Transverse colon (tissue), 4 donors: ENCODE data around the gene GSG1.

ENCODE experiments used
- EP300 ChIP-seq: sonication (generic); formaldehyde crosslinking; IDR thresholded peaks from one replicate; pipeline ENCODE4 v1.6.1; 2017; ENCODE audit warnings: antibody characterized with exemption, low read depth
- POLR2A ChIP-seq: fragments of 450-650 bp; IDR thresholded peaks from one replicate; pipeline ENCODE4 v1.6.1; 2016; ENCODE audit warnings: antibody characterized with exemption, mild to moderate bottlenecking, moderate library complexity
- POLR2AphosphoS5 ChIP-seq, 3 donors: sonication (generic); formaldehyde crosslinking; IDR thresholded peaks; one replicate each; pipeline ENCODE4 v1.6.1; 2016; ENCODE audit warnings: antibody characterized with exemption in 3 of 3
- TF ChIP-seq, protein P1 (sequence below), 5 experiments: fragments of 200-600 bp in 3 of 5; fragments of 450-650 bp in 2 of 5; sonication (generic) in 3 of 5; IDR thresholded peaks; 1 replicate in 2 of 5; 2 replicates in 3 of 5; pipeline ENCODE4 v1.5.1; 2016 to 2017; ENCODE audit warnings: antibody characterized with exemption in 5 of 5, inconsistent platforms in 3 of 5, mild to moderate bottlenecking in 2 of 5, moderate library complexity in 1 of 5

- no peak for TF ChIP-seq POLR2A
- TF ChIP-seq, protein P1, sequence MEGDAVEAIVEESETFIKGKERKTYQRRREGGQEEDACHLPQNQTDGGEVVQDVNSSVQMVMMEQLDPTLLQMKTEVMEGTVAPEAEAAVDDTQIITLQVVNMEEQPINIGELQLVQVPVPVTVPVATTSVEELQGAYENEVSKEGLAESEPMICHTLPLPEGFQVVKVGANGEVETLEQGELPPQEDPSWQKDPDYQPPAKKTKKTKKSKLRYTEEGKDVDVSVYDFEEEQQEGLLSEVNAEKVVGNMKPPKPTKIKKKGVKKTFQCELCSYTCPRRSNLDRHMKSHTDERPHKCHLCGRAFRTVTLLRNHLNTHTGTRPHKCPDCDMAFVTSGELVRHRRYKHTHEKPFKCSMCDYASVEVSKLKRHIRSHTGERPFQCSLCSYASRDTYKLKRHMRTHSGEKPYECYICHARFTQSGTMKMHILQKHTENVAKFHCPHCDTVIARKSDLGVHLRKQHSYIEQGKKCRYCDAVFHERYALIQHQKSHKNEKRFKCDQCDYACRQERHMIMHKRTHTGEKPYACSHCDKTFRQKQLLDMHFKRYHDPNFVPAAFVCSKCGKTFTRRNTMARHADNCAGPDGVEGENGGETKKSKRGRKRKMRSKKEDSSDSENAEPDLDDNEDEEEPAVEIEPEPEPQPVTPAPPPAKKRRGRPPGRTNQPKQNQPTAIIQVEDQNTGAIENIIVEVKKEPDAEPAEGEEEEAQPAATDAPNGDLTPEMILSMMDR (IDR thresholded peaks at IDR 0.05) = no peak
- no peak for TF ChIP-seq POLR2AphosphoS5 (IDR thresholded peaks at IDR 0.05)
- TF ChIP-seq EP300 = no peak
Measured at GRCh38 chr12:13116259-13116658, 12.8 kb upstream of the GSG1 start.
